ENCODE measurements around the gene INPP5J.

DNA sequence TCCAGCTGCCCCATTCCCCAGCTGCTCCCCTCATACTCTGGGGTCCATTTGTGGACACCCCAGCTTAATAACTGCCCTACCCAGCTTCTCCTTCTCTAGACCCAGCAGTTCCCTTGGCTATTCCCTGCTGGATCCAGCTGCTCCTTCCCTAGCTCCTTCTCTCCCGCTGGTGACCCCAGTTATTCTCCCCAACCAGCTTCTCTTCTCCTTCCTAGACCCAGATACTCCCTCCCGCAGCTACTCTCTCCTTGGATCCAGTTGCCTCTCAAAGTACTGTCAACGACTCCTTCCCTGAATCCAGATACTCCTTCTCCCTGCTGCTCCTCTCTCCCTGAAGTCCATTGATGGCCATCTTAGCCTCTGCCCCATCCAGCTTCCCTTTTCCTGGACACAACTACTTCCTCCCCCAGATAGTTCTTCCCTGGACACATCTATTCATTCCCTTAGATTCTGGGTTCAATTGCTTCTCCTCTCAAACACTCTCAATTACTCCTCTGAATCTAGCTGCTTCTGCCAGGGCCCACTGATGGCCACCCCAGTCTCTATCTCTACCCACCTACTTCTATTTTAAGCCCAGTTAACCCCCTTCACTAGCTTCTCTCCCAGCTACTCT lies 27.0 kb upstream of the INPP5J start:
- TF ChIP-seq, protein P1, sequence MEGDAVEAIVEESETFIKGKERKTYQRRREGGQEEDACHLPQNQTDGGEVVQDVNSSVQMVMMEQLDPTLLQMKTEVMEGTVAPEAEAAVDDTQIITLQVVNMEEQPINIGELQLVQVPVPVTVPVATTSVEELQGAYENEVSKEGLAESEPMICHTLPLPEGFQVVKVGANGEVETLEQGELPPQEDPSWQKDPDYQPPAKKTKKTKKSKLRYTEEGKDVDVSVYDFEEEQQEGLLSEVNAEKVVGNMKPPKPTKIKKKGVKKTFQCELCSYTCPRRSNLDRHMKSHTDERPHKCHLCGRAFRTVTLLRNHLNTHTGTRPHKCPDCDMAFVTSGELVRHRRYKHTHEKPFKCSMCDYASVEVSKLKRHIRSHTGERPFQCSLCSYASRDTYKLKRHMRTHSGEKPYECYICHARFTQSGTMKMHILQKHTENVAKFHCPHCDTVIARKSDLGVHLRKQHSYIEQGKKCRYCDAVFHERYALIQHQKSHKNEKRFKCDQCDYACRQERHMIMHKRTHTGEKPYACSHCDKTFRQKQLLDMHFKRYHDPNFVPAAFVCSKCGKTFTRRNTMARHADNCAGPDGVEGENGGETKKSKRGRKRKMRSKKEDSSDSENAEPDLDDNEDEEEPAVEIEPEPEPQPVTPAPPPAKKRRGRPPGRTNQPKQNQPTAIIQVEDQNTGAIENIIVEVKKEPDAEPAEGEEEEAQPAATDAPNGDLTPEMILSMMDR (IDR thresholded peaks at IDR 0.05) = no peak
- TF ChIP-seq POLR2A (IDR thresholded peaks at IDR 0.05) (no peak), EP300 (IDR thresholded peaks at IDR 0.05) (no peak)
